HG03159 (cell line): ENCODE results near the gene UPF1.

ENCODE experiments used
- ATAC-seq: cut with Tn5 transposase; IDR thresholded peaks from one replicate; pipeline ENCODE4 v1.9.1; 2021; ENCODE audit warnings: mild to moderate bottlenecking, moderate library complexity; ENCODE audit not compliant: unreplicated experiment

Gene UPF1

GRCh38 chr19:18855647-18856384 is 24.1 kb downstream of the UPF1 start:
- no peak for ATAC-seq

GRCh38 chr19:18856385-18857126 is 24.8 kb downstream of the UPF1 start:
- no peak for ATAC-seq

GRCh38 chr19:18857223-18857622 is 25.5 kb downstream of the UPF1 start:
- ATAC-seq: no peak

GRCh38 chr19:18858906-18859646 is 27.3 kb downstream of the UPF1 start:
- ATAC-seq: no peak

- ATAC-seq: no peak
These were observed 28.0 kb downstream of the UPF1 start for GRCh38 chr19:18859676-18860301.

GRCh38 chr19:18860302-18860700 is 28.5 kb downstream of the UPF1 start:
- no peak for ATAC-seq

- no peak for ATAC-seq
These were observed 29.0 kb downstream of the UPF1 start for GRCh38 chr19:18860725-18861124.

GRCh38 chr19:18861235-18861634 is 29.5 kb downstream of the UPF1 start:
- no peak for ATAC-seq

GRCh38 chr19:18861917-18862316 is 30.2 kb downstream of the UPF1 start:
- ATAC-seq: no peak

- ATAC-seq: no peak
These were observed 31.4 kb downstream of the UPF1 start for GRCh38 chr19:18862976-18863842.

- ATAC-seq: no peak
These were observed 32.1 kb downstream of the UPF1 start for GRCh38 chr19:18863843-18864362.

- ATAC-seq: no peak
These were observed 33.6 kb downstream of the UPF1 start for GRCh38 chr19:18865106-18865972.

GRCh38 chr19:18865973-18866799 is 34.4 kb downstream of the UPF1 start:
- ATAC-seq: no peak

GRCh38 chr19:18866800-18867123 is 35.0 kb downstream of the UPF1 start:
- no peak for ATAC-seq

GRCh38 chr19:18867199-18867598 is 35.4 kb downstream of the UPF1 start:
- ATAC-seq: no peak

- no peak for ATAC-seq
These were observed 36.0 kb downstream of the UPF1 start for GRCh38 chr19:18867751-18868150.

- ATAC-seq: no peak
These were observed 36.7 kb downstream of the UPF1 start for GRCh38 chr19:18868380-18869022.
